Eye (tissue), 1 donor: ENCODE results near the gene MAGI1.
"Not testable (repeated sequence)": the region's sequence is repeated elsewhere in the genome, so short reads cannot be mapped to it uniquely, and the experiment has no call there.

Source experiments
- DNase-seq: peaks from one replicate; pipeline ENCODE4 v3.0.0-alpha.2; 2015

MAGI1 gene

GRCh38 chr3:66038726-66039589 lies at the start of gene MAGI1:
TSS of gene MAGI1 (minus strand) at chr3:66038918. CDS start at chr3:66038308, 610 bp downstream.
- DNase-seq: peak; percentile 98

GRCh38 chr3:66083784-66084213 lies 45.1 kb upstream of the MAGI1 start:
- DNase-seq: no peak

GRCh38 chr3:66083096-66083678 lies 44.5 kb upstream of the MAGI1 start:
- no peak for DNase-seq

GRCh38 chr3:66082679-66083078 lies 44.0 kb upstream of the MAGI1 start:
- no peak for DNase-seq

GRCh38 chr3:66080167-66080566 lies 41.4 kb upstream of the MAGI1 start:
- DNase-seq: no peak

- DNase-seq: no peak
Measured at GRCh38 chr3:66077973-66078372, 39.3 kb upstream of the MAGI1 start.

- peak; percentile 82 for DNase-seq
Measured at GRCh38 chr3:66076861-66077470, 38.2 kb upstream of the MAGI1 start.

GRCh38 chr3:66075281-66075680 lies 36.6 kb upstream of the MAGI1 start:
- DNase-seq: no peak

- DNase-seq: peak; percentile 78
Measured at GRCh38 chr3:66073464-66074141, 34.9 kb upstream of the MAGI1 start.

- no peak for DNase-seq
Measured at GRCh38 chr3:66068255-66068654, 29.5 kb upstream of the MAGI1 start.

- no peak for DNase-seq
Measured at GRCh38 chr3:66066963-66067617, 28.4 kb upstream of the MAGI1 start.

- no peak for DNase-seq
Measured at GRCh38 chr3:66055289-66055688, 16.6 kb upstream of the MAGI1 start.

- no peak for DNase-seq
Measured at GRCh38 chr3:66053550-66054094, 14.9 kb upstream of the MAGI1 start.

- peak; percentile 38 for DNase-seq
Measured at GRCh38 chr3:66052721-66053549, 14.2 kb upstream of the MAGI1 start.

GRCh38 chr3:66050821-66051220 lies 12.1 kb upstream of the MAGI1 start:
- DNase-seq: no peak

GRCh38 chr3:66048051-66048395 lies 9.3 kb upstream of the MAGI1 start:
- no peak for DNase-seq

GRCh38 chr3:66047311-66048050 lies 8.8 kb upstream of the MAGI1 start:
- DNase-seq: peak; percentile 35

GRCh38 chr3:66046321-66046720 lies 7.6 kb upstream of the MAGI1 start:
- DNase-seq: not testable (repeated sequence)

- no peak for DNase-seq
Measured at GRCh38 chr3:66041828-66042227, 3.1 kb upstream of the MAGI1 start.

- no peak for DNase-seq
Measured at GRCh38 chr3:66041116-66041515, 2.4 kb upstream of the MAGI1 start.

GRCh38 chr3:66039590-66039887 lies 821 bp upstream of the MAGI1 start:
- DNase-seq: peak; percentile 79
